GM04504 (cell line): ENCODE results near the gene RAD51B.
"Not testable (repeated sequence)": the region's sequence is repeated elsewhere in the genome, so short reads cannot be mapped to it uniquely, and the experiment has no call there.

Experiments
- DNase-seq: peaks from one replicate; pipeline ENCODE4 v3.0.0-alpha.2; 2012; ENCODE audit warnings: low read depth

RAD51B gene

DNA sequence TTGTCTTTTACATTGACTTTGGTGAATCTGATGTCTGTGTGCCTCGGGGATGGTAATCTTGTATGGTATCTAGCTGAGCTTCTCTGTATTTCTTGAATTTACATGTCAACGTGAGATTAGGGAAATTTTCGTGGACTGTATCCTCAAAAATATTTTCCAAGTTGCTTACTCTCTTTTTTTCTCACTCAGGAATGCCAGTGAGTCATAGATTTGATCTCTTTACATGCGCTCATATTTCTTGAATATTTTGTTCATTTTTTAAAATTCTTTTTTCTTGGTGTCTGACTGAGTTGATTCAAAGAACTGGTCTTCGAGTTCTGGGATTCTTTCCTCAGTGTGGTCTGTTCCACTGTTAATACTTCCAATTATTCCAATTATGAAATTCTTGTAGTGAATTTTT is 207.7 kb downstream of the RAD51B start:
- no peak for DNase-seq

- no peak for DNase-seq
Observed at GRCh38 chr14:68028075-68028474, 208.5 kb downstream of the RAD51B start.

GRCh38 chr14:68031011-68031410 is 211.4 kb downstream of the RAD51B start:
- not testable (repeated sequence) for DNase-seq

DNA sequence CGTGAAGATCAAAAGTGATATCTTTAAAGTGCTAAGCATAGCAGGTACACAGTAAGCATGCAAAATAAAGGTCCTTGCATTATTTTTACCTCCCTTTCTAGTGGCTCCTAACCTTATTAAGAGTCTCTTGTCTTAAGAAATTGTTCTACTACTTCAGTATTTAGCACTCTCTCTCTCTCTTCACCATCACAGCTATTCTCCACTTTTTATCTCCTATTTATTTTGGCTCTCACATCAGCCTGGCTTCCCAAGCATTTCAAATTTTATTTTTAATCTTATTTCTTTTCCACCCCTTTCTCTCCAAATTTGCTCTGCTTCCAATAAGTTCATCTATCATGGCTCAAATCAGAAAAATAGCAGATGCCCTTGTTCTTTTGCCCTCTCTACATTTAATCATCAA is 212.6 kb downstream of the RAD51B start:
- DNase-seq, result no peak

GRCh38 chr14:68033336-68033932 is 213.9 kb downstream of the RAD51B start:
- no peak for DNase-seq

GRCh38 chr14:68034896-68035295 is 215.3 kb downstream of the RAD51B start:
- DNase-seq, result no peak

DNA sequence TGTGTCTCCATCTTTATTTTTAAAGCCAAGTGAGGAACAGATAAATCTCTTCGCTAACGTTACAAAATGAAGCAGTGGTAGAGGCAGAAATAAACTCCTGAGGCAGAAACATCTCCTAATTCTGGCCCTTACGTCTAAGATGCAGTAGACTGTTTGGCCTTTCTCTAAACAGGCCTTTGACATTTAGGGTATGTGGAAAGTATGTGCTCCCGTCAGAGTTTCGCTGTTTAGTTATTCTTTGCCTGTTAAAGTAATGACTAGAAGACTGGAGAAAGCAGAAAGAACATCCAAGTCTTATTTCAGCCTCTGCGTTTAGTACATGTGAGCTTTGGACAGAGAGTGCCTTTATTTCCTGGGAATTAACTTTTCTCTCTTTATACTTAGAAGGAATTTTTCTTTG is 216.6 kb downstream of the RAD51B start:
- DNase-seq, result no peak

GRCh38 chr14:68039593-68039992 is 220.0 kb downstream of the RAD51B start:
- no peak for DNase-seq

DNA sequence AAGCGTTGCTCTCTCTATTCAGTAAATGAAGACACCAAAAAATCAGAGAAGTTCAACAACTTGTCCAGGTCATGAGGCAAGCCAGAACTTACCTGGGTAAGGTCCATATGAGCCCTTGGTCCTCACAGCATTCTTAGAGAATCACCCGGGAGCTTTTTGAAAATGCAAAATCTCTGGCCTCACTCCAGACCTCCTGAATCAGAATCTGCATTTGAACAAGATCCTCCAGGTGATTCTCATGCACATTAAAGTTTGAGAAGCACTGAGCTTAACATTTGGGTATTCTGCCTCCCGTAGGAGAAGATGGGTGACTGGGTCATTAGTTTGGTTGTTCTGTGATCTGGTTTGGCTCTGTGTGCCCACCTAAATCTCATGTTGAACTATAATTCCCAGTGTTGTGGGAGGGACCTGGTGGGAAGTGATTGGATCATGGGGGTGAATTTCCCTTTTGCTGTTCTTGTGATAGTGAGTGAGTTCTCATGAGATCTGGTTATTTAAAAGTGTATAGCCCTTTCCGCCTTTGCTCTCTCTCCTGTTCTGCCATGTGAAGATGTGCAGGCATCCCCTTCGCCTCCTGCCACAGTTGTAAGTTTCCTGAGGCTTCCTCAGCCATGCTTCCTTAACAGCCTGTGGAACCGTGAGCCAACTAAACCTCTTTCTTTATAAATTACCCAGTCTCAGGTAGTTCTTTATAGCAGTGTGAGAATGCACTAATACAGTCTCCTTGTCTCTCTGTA is 221.2 kb downstream of the RAD51B start:
- DNase-seq, result no peak

DNA sequence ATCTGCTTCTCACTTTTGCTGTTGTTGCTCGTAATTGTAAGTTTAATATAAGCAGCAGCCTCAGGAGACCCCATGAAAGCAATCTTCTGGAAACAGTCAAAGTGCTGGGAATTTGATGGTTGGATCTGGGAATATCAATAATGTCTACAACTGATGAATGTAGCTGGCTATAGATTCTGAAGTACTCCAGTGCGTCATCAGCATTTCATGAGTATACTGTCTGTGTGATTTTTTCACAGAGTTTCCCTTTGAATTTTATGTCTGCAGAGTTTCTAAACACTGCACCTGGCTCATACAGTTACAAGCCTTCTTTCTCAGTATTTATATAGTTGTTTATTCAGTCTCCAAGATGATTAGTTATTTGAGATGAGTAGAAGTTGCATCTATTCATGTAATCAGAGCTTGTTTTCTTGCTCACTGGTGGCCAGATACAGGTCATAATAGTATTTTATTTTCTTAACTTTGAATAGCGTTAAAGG is 222.3 kb downstream of the RAD51B start:
- no peak for DNase-seq

- DNase-seq, result no peak
Observed at GRCh38 chr14:68042586-68043210, 223.1 kb downstream of the RAD51B start.

- no peak for DNase-seq
Observed at GRCh38 chr14:68043752-68044151, 224.2 kb downstream of the RAD51B start.

DNA sequence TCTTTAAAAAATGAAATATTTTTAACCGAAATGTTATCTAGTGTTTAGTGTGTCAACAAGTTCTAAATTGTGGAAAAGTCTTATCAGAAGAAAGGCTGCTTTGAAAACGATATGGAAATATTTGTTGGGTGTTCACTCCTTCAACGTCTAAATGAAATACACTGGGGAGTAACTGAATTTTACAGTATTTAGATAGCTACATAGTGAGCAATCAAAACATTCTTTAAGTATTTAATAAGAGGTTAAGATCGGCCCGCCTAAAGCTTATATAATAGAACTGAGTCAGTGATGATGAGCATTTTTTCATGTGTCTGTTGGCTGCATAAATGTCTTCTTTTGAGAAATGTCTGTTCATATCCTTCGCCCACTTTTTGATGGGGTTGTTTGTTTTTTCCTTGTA is 228.3 kb downstream of the RAD51B start:
- DNase-seq, result no peak

- not testable (repeated sequence) for DNase-seq
Observed at GRCh38 chr14:68048815-68049214, 229.2 kb downstream of the RAD51B start.

DNA sequence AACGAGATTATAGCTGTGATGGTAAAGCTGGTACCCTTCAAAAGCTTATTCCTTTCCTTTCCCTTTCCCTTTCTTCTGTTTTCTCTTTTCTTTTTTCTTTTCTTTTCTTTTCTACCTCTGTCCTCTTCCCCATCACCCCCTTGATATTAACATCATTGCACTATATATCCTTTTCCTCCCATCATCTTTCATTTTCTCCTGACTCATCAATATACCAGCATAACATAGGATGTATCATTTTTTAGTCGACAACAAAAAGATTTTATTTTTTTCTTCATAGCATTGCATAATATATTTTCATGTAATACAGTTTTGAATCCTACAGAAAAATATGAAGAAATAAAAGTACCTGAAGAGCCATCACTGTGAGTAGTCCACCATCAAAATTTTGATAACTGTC is 230.6 kb downstream of the RAD51B start:
- no peak for DNase-seq

DNA sequence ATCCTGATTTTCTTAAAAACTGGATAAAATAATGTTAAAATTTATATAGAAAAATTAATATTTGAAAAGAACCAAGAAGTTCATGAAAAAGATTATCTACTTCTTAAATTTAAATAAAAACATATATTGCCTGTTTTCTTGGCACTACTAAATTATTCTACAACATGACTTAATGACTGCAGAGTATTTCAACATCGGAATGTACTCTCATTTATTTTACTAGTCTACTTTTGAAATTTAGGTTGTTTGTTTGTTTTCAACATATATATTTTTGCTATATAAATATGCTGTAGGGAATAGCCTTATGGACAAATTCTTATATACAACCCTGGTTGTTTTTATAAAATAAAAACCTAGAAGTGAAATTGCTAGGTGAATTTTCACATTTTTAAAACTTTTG is 231.6 kb downstream of the RAD51B start:
- DNase-seq, result no peak

GRCh38 chr14:68060198-68060597 is 240.6 kb downstream of the RAD51B start:
- DNase-seq, result no peak

- no peak for DNase-seq
Observed at GRCh38 chr14:68062651-68063050, 243.1 kb downstream of the RAD51B start.

- no peak for DNase-seq
Observed at GRCh38 chr14:68065322-68065721, 245.7 kb downstream of the RAD51B start.

GRCh38 chr14:68074765-68075381 is 255.3 kb downstream of the RAD51B start:
- no peak for DNase-seq

GRCh38 chr14:68075382-68076029 is 255.9 kb downstream of the RAD51B start:
- no peak for DNase-seq

DNA sequence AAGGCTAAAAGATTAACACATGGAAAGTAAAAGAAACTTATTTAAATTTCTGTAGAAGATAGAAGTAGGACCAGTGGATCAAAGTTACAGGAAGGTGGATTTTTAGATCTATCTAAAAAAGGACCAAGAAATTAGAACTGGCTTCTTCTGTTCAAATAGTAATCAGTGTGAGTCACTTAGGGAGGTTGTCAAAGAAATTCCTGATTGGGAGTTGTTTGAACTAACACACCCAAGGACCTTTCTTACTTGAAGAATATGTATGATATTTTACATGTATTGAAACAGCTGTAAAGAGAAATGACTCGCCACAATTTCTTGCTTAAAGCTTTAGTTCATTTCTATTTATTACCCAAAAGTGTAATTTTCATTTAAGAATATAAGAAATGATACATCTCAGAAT is 256.9 kb downstream of the RAD51B start:
- DNase-seq, result no peak
